HCT116 (cell line): Measurements from ENCODE around the gene FERMT1. TPM values are rescaled to one million over a fixed set of nuclear protein-coding genes. Genes with fewer than 3 reads are reported as not detected.

ENCODE experiments used
- ATAC-seq: fragments of 200-7000 bp; cut with Tn5 transposase; 2 replicates; pipeline ENCODE4 v1.9.1; 2020; ENCODE audit warnings: mild to moderate bottlenecking, moderate library complexity
- BruUV-seq: library from RNA; stranded (reverse); fragments of 400-500 nt; replicated peaks from 2 replicates; lab custom pipeline; 2021; lab: Mats Ljungman, UMichigan
- CTCF ChIA-PET: fragments of 300-600 bp; sonication (Branson Sonifier 250); formaldehyde crosslinking; loops from one replicate; lab custom pipeline; 2021; ENCODE audit warnings: antibody characterized with exemption; lab: Charles Lee
- POLR2A ChIA-PET: fragments of 300-600, 350-600 bp; sonication (Branson Sonifier 250); formaldehyde crosslinking; loops from one replicate; lab custom pipeline; 2021; ENCODE audit warnings: antibody characterized with exemption; lab: Charles Lee
- RAD21 ChIA-PET, 2 experiments: fragments of 300-600 bp; sonication (Branson Sonifier 250); formaldehyde crosslinking; loops; one replicate each; lab custom pipeline; 2023; ENCODE audit warnings: low total read pairs in 2 of 2; ENCODE audit not compliant: uncharacterized antibody in 2 of 2, unreplicated experiment in 2 of 2, low non-redundant PET in 1 of 2; lab: Charles Lee
- DNase-seq: peaks from one replicate; pipeline ENCODE4 v3.0.0-alpha.2; 2010; ENCODE audit warnings: low read depth, low spot score
- H2AFZ ChIP-seq: fragments of 200-600 bp; shearing (Covaris generic), sonication (generic); 2 replicates; pipeline ENCODE4 v1.6.1; 2017; ENCODE audit warnings: low read depth, mixed run types, mixed read lengths, antibody characterized with exemption, low read length; ENCODE audit not compliant: poor library complexity, severe bottlenecking
- H3K27ac ChIP-seq: 2 replicates; pipeline ENCODE4 v1.5.1; 2012; ENCODE audit warnings: low read depth, low read length
- H3K27me3 ChIP-seq: fragments of 200-600 bp; sonication (generic); 2 replicates; pipeline ENCODE4 v1.6.1; 2016; ENCODE audit warnings: mixed run types, low read length, mixed read lengths; ENCODE audit not compliant: insufficient read depth
- H3K36me3 ChIP-seq, 2 experiments: fragments of 200-500 bp in 1 of 2; fragments of 200-600 bp in 1 of 2; sonication (Bioruptor generic) in 1 of 2; sonication (generic) in 1 of 2; 2 replicates each; pipeline versions ENCODE4 v1.5.1 to v1.6.1; 2014 to 2016; ENCODE audit warnings: low read length in 2 of 2, inconsistent platforms in 1 of 2, mixed read lengths in 1 of 2, mixed run types in 1 of 2; ENCODE audit not compliant: insufficient read depth in 2 of 2, control insufficient read depth in 1 of 2
- H3K4me1 ChIP-seq, 2 experiments: fragments of 200-600 bp in 1 of 2; sonication (generic) in 1 of 2; 2 replicates each; pipeline versions ENCODE4 v1.5.1 to v1.6.1; 2012 to 2017; ENCODE audit warnings: low read length in 2 of 2, inconsistent platforms in 1 of 2, mild to moderate bottlenecking in 1 of 2, mixed read lengths in 1 of 2, mixed run types in 1 of 2, moderate library complexity in 1 of 2; ENCODE audit not compliant: insufficient read depth in 2 of 2, control insufficient read depth in 1 of 2
- H3K4me2 ChIP-seq: fragments of 200-600 bp; sonication (generic); 2 replicates; pipeline ENCODE4 v1.6.1; 2017; ENCODE audit warnings: mixed run types, low read length, mixed read lengths
- H3K4me3 ChIP-seq, 2 experiments: fragments of 200-600 bp in 1 of 2; sonication (generic) in 1 of 2; replicated peaks in 1 of 2; 2 replicates each; pipeline ENCODE4 v1.5.1; 2011 to 2016; ENCODE audit warnings: low read length in 2 of 2, control low read depth in 1 of 2, low read depth in 1 of 2, mild to moderate bottlenecking in 1 of 2, mixed read lengths in 1 of 2, mixed run types in 1 of 2
- H3K79me2 ChIP-seq: fragments of 200-600 bp; sonication (generic); 2 replicates; pipeline ENCODE4 v1.6.1; 2017; ENCODE audit warnings: mild to moderate bottlenecking, mixed run types, low read length, moderate library complexity, mixed read lengths; ENCODE audit not compliant: insufficient read depth
- H3K9ac ChIP-seq: fragments of 200-600 bp; sonication (generic); 2 replicates; pipeline ENCODE4 v1.6.1; 2016; ENCODE audit warnings: low read length, mixed read lengths
- H3K9me2 ChIP-seq: fragments of 200-600 bp; sonication (generic), shearing (Covaris generic); 2 replicates; pipeline ENCODE4 v1.6.1; 2017; ENCODE audit warnings: mixed run types, mild to moderate bottlenecking, moderate library complexity; ENCODE audit not compliant: insufficient read depth
- H3K9me3 ChIP-seq, 2 experiments: fragments of 200-500 bp in 1 of 2; fragments of 200-600 bp in 1 of 2; sonication (Bioruptor generic) in 1 of 2; sonication (generic) in 1 of 2; 2 replicates each; pipeline ENCODE4 v1.6.1; 2014 to 2017; ENCODE audit warnings: low read length in 2 of 2, mixed read lengths in 2 of 2, inconsistent platforms in 1 of 2, low read depth in 1 of 2, mild to moderate bottlenecking in 1 of 2, mixed run types in 1 of 2, moderate library complexity in 1 of 2; ENCODE audit not compliant: control insufficient read depth in 1 of 2, insufficient read depth in 1 of 2
- H4K20me1 ChIP-seq: fragments of 200-600 bp; sonication (generic), shearing (Covaris generic); 2 replicates; pipeline ENCODE4 v1.6.1; 2017; ENCODE audit warnings: mixed run types, mild to moderate bottlenecking, moderate library complexity; ENCODE audit not compliant: insufficient read depth
- CBX3 ChIP-seq: IDR thresholded peaks from 2 replicates; pipeline ENCODE4 v1.6.1; 2012; ENCODE audit warnings: low read depth
- EZH2phosphoT487 ChIP-seq: fragments of 200-600 bp; IDR thresholded peaks from 2 replicates; pipeline ENCODE4 v1.6.1; 2018; ENCODE audit warnings: antibody characterized with exemption, borderline replicate concordance
- RAD21 ChIP-seq: IDR thresholded peaks from 2 replicates; pipeline ENCODE4 v1.6.1; 2012; ENCODE audit warnings: low read depth, mild to moderate bottlenecking
- SIN3A ChIP-seq: IDR thresholded peaks from 2 replicates; pipeline ENCODE4 v1.6.1; 2012; ENCODE audit warnings: low read depth
- SRF ChIP-seq: IDR thresholded peaks from 2 replicates; pipeline ENCODE4 v1.6.1; 2012; ENCODE audit warnings: low read depth
- TCF7L2 ChIP-seq: IDR thresholded peaks from 2 replicates; pipeline ENCODE4 v1.7.0; 2011; ENCODE audit warnings: borderline replicate concordance, inconsistent platforms; ENCODE audit not compliant: insufficient read depth, insufficient read length; ENCODE audit errors: extremely low read depth
- intact Hi-C: fragments of 100-400 bp; cut with micrococcal nuclease; formaldehyde crosslinking; loops from 2 replicates; pipeline ENCODE4 v1.10.0; 2022
- total RNA-seq: library from RNA; stranded (reverse); gene quantifications from one replicate; pipeline ENCODE4 v1.2.1, GENCODE V29; 2021; ENCODE audit not compliant: unreplicated experiment
- TF ChIP-seq, protein P1 (sequence below): IDR thresholded peaks from 2 replicates; pipeline ENCODE4 v1.6.1; 2012
- TF ChIP-seq, protein P2 (sequence below): IDR thresholded peaks from 2 replicates; pipeline ENCODE4 v1.6.1; 2012; ENCODE audit warnings: low read depth
- TF ChIP-seq, protein P3 (sequence below), 3 experiments: fragments of 200-600 bp in 1 of 3; sonication (generic) in 1 of 3; IDR thresholded peaks in 2 of 3; conservative IDR thresholded peaks in 1 of 3; 2 replicates each; pipeline ENCODE4 v1.5.1; 2012 to 2017; ENCODE audit warnings: low read depth in 2 of 3, low read length in 2 of 3, antibody characterized with exemption in 1 of 3, borderline replicate concordance in 1 of 3, control low read depth in 1 of 3, mild to moderate bottlenecking in 1 of 3, mixed read lengths in 1 of 3, mixed run types in 1 of 3, moderate library complexity in 1 of 3; ENCODE audit not compliant: insufficient read depth in 1 of 3

The FERMT1 gene
- total RNA-seq, 1 experiment from 2014 or later: 34.9 TPM

DNA sequence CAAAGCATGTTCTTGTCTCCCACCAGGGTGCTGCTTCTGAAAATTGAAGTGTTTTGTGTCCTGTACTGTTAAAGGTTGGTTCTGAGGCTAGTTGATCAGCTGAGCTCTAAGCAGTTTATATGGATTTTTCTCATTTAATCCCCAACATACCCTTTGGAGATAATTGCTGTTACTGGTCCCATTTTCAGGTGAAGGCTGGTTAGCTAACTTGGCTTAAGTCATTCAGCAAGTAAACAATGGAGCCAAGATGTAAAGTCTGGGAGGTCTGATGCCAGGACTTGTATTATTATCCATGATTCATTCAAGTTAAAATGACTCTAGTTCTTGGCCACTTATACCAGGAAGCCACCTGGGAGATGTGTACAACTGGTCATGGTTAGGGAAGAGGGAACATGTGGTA is 42.5 kb upstream of the FERMT1 start:
- peaks cover 22% of the 10 kb centered on the region; the same call in 1 of the 2 replicates for H3K27me3 ChIP-seq

More for the DNA sequence above, 42.5 kb upstream of the FERMT1 start:
- Histone ChIP-seq H3K4me3 (no peak overlapping the region), H3K9me2 (no peaks in the 10 kb centered on the region; the same call in 1 of the 2 replicates), H3K4me1 (peaks cover 10 to 15% of the 10 kb centered on the region in 2 experiments), H3K4me2 (peak overlapping the region; percentile 33), H4K20me1 (no peaks in the 10 kb centered on the region), H3K79me2 (no peaks in the 10 kb centered on the region), H2AFZ (peak overlapping the region; percentile 22), H3K9ac (no peak overlapping the region), H3K9me3 (no peaks in the 10 kb centered on the region), H3K36me3 (no peaks in the 10 kb centered on the region), H3K27ac (peak overlapping the region; percentile 31; the same call in 1 of the 2 replicates)
- ATAC-seq: no peak
- intact Hi-C loops: no loop called here
- DNase-seq: no peak
- no TSS peak for BruUV-seq
- ChIA-PET RAD21 (no interaction called here), CTCF (no interaction called here), POLR2A (no interaction called here)
- TF ChIP-seq, protein P1, sequence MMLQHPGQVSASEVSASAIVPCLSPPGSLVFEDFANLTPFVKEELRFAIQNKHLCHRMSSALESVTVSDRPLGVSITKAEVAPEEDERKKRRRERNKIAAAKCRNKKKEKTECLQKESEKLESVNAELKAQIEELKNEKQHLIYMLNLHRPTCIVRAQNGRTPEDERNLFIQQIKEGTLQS: no peak
- no peak for TF ChIP-seq TCF7L2
- TF ChIP-seq EZH2phosphoT487: no peak
- no peak for TF ChIP-seq RAD21
- TF ChIP-seq, protein P2, sequence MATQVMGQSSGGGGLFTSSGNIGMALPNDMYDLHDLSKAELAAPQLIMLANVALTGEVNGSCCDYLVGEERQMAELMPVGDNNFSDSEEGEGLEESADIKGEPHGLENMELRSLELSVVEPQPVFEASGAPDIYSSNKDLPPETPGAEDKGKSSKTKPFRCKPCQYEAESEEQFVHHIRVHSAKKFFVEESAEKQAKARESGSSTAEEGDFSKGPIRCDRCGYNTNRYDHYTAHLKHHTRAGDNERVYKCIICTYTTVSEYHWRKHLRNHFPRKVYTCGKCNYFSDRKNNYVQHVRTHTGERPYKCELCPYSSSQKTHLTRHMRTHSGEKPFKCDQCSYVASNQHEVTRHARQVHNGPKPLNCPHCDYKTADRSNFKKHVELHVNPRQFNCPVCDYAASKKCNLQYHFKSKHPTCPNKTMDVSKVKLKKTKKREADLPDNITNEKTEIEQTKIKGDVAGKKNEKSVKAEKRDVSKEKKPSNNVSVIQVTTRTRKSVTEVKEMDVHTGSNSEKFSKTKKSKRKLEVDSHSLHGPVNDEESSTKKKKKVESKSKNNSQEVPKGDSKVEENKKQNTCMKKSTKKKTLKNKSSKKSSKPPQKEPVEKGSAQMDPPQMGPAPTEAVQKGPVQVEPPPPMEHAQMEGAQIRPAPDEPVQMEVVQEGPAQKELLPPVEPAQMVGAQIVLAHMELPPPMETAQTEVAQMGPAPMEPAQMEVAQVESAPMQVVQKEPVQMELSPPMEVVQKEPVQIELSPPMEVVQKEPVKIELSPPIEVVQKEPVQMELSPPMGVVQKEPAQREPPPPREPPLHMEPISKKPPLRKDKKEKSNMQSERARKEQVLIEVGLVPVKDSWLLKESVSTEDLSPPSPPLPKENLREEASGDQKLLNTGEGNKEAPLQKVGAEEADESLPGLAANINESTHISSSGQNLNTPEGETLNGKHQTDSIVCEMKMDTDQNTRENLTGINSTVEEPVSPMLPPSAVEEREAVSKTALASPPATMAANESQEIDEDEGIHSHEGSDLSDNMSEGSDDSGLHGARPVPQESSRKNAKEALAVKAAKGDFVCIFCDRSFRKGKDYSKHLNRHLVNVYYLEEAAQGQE: no peak
- TF ChIP-seq, protein P3, sequence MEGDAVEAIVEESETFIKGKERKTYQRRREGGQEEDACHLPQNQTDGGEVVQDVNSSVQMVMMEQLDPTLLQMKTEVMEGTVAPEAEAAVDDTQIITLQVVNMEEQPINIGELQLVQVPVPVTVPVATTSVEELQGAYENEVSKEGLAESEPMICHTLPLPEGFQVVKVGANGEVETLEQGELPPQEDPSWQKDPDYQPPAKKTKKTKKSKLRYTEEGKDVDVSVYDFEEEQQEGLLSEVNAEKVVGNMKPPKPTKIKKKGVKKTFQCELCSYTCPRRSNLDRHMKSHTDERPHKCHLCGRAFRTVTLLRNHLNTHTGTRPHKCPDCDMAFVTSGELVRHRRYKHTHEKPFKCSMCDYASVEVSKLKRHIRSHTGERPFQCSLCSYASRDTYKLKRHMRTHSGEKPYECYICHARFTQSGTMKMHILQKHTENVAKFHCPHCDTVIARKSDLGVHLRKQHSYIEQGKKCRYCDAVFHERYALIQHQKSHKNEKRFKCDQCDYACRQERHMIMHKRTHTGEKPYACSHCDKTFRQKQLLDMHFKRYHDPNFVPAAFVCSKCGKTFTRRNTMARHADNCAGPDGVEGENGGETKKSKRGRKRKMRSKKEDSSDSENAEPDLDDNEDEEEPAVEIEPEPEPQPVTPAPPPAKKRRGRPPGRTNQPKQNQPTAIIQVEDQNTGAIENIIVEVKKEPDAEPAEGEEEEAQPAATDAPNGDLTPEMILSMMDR (IDR thresholded peaks at IDR 0.05 in 2 of 3, conservative IDR thresholded peaks at IDR 0.05 in 1 of 3; ENCODE audit: borderline replicate concordance in 1 of 3, insufficient read depth in 1 of 3, low read depth in 2 of 3, low read length in 2 of 3): no peak
- no peak for TF ChIP-seq SIN3A
- TF ChIP-seq CBX3: no peak
- no peak for TF ChIP-seq SRF
